ENCODE results near the gene ZNF654. TPM values are rescaled to one million over a fixed set of nuclear protein-coding genes. Genes with fewer than 3 reads are reported as not detected.

ZNF654 gene
- total and polyA plus RNA-seq, 8 donors = 1.7 to 11.0 (median 5.1) TPM

GRCh38 chr3:88192631-88193030 lies 133.6 kb downstream of the ZNF654 start:
- Histone ChIP-seq H3K4me3 (no peak overlapping the region), H3K4me1 (no peaks in the 10 kb centered on the region), H3K27ac (no peak overlapping the region), H3K36me3 (no peaks in the 10 kb centered on the region), H3K9me3 (no peaks in the 10 kb centered on the region), H3K27me3 (no peaks in the 10 kb centered on the region)
- TF ChIP-seq, protein P1, sequence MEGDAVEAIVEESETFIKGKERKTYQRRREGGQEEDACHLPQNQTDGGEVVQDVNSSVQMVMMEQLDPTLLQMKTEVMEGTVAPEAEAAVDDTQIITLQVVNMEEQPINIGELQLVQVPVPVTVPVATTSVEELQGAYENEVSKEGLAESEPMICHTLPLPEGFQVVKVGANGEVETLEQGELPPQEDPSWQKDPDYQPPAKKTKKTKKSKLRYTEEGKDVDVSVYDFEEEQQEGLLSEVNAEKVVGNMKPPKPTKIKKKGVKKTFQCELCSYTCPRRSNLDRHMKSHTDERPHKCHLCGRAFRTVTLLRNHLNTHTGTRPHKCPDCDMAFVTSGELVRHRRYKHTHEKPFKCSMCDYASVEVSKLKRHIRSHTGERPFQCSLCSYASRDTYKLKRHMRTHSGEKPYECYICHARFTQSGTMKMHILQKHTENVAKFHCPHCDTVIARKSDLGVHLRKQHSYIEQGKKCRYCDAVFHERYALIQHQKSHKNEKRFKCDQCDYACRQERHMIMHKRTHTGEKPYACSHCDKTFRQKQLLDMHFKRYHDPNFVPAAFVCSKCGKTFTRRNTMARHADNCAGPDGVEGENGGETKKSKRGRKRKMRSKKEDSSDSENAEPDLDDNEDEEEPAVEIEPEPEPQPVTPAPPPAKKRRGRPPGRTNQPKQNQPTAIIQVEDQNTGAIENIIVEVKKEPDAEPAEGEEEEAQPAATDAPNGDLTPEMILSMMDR (IDR thresholded peaks at IDR 0.05) = no peak
- 49 to 73% methylated on average over 3 of the region's 3 CpGs for WGBS, 2 donors
- no peak for FAIRE-seq
- no peak for DNase-seq
- no peak for ATAC-seq
- intact Hi-C loops (cut with DNase I) = no loop called here

Other genes starting within 250 kb of the ZNF654 start
- gene CGGBP1, start 250 bp upstream of the ZNF654 start, total RNA-seq = 10 to 100 TPM; 17.0 to 40.3 (median 21.1) TPM
- 10 to 100 TPM; 20.0 to 32.1 TPM for gene CGGBP1, start 250 bp upstream of the ZNF654 start, polyA plus RNA-seq
- gene C3orf38, start 90.7 kb downstream of the ZNF654 start, total RNA-seq = 10 to 100 TPM in 2 of 6 donors, 1 to 10 TPM in 4; 6.6 to 11.6 (median 8.4) TPM
- gene C3orf38, start 90.7 kb downstream of the ZNF654 start, polyA plus RNA-seq = 1 to 10 TPM; 2.7 to 4.3 TPM

All from pancreas (tissue), 10 donors.